Esophagus muscularis mucosa (tissue), 4 donors: ENCODE results near the gene IGFBP7. TPM values are rescaled to one million over a fixed set of nuclear protein-coding genes. Genes with fewer than 3 reads are reported as not detected.
A peak's percentile ranks its signal among the peaks of the same experiment; 100 is the strongest.

Experiments used
- DNase-seq: peaks from one replicate; pipeline ENCODE4 v3.0.0-alpha.2; 2017; ENCODE audit errors: extremely low spot score
- H3K27ac ChIP-seq, 4 donors: fragments of 200-600 bp; sonication (generic); replicated peaks in 1 of 4; 1 replicate in 3 of 4; 2 replicates in 1 of 4; pipeline ENCODE4 v1.5.1; 2016 to 2019; ENCODE audit warnings: mild to moderate bottlenecking in 1 of 4
- H3K27me3 ChIP-seq, 4 donors: fragments of 200-600 bp; sonication (generic); one replicate each; pipeline versions ENCODE4 v1.5.1 to v1.6.0; 2016 to 2019
- H3K36me3 ChIP-seq, 4 donors: fragments of 200-600 bp; sonication (generic); one replicate each; pipeline ENCODE4 v1.5.1; 2016 to 2019
- H3K4me1 ChIP-seq, 4 donors: fragments of 200-600 bp; sonication (generic); one replicate each; pipeline ENCODE4 v1.5.1; 2016 to 2019
- H3K4me3 ChIP-seq, 4 donors: fragments of 200-600 bp; sonication (generic); 1 replicate in 2 of 4; 2 replicates in 2 of 4; pipeline ENCODE4 v1.5.1; 2016 to 2019; ENCODE audit warnings: mild to moderate bottlenecking in 4 of 4, moderate library complexity in 1 of 4
- H3K9me3 ChIP-seq, 4 donors: fragments of 200-600 bp; sonication (generic); 1 replicate in 3 of 4; 2 replicates in 1 of 4; pipeline ENCODE4 v1.5.1; 2016 to 2019
- CTCF ChIP-seq, 3 experiments: fragments of 200-600 bp in 2 of 3; fragments of 450-650 bp in 1 of 3; sonication (generic) in 2 of 3; IDR thresholded peaks; one replicate each; pipeline ENCODE4 v1.5.1; 2017 to 2019; ENCODE audit warnings: antibody characterized with exemption in 3 of 3, mild to moderate bottlenecking in 2 of 3, moderate library complexity in 1 of 3
- EP300 ChIP-seq: sonication (generic); formaldehyde crosslinking; IDR thresholded peaks from one replicate; pipeline ENCODE4 v1.6.1; 2017; ENCODE audit warnings: antibody characterized with exemption
- POLR2A ChIP-seq: fragments of 450-650 bp; IDR thresholded peaks from one replicate; pipeline ENCODE4 v1.6.1; 2017; ENCODE audit warnings: antibody characterized with exemption, moderate library complexity, mild to moderate bottlenecking, low read depth
- POLR2AphosphoS5 ChIP-seq, 2 donors: sonication (generic); formaldehyde crosslinking; IDR thresholded peaks; one replicate each; pipeline ENCODE4 v1.6.1; 2017; ENCODE audit warnings: antibody characterized with exemption in 2 of 2
- WGBS: methylation state at CpG from one replicate; pipeline ENCODE4 v1.1.5; 2018; 5-methylcytosine and 5-hydroxymethylcytosine counted together
- intact Hi-C: fragments of 100-400 bp; cut with DNase I; formaldehyde crosslinking; loops from one replicate; pipeline ENCODE4 v1.15.1; 2023
- total RNA-seq, 4 donors: library from RNA; depleted of rRNA; stranded (reverse); fragments of >200 nt; gene quantifications; one replicate each; pipeline versions ENCODE4 v1.1.0 to v1.2.1, GENCODE V29; 2016

The IGFBP7 gene
- total RNA-seq, 4 donors from 2014 or later, result 712 to 1,070 (median 762) TPM

DNA sequence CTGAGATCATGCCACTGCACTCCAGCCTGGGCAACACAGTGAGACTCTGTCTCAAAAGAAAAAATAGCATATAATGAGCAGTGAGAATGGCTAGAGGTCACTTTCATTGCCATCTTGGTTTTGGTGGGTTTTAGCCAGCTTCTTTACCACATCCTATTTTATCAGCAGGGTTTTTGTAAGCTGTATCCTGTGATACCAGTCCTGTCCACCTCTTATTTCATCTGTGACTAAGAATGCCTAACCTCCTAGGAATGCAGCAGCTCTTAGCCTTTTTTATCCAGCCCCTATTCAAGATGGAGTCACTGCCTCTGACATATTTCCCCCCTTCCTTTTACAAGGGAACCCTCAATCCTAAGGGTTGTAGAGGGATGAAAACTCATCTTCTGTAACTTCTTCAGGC lies 26.1 kb upstream of the IGFBP7 start:
- Histone ChIP-seq H3K27ac (no peak overlapping the region), H3K36me3 (no peaks in the 10 kb centered on the region), H3K4me1 (peaks cover 10 to 18% (median 14%) of the 10 kb centered on the region in 4 donors), H3K4me3 (no peak overlapping the region), H3K9me3 (no peaks in the 10 kb centered on the region), H3K27me3 (no peaks in the 10 kb centered on the region)
- DNase-seq, result no peak
- TF ChIP-seq POLR2AphosphoS5 (IDR thresholded peaks at IDR 0.05) (no peak), CTCF (IDR thresholded peaks at IDR 0.05) (no peak)
- intact Hi-C loops, result no loop called here

GRCh38 chr4:57132743-57133137 lies 22.6 kb upstream of the IGFBP7 start:
- 69% methylated on average over 2 of the region's 2 CpGs for WGBS
- Histone ChIP-seq H3K36me3 (no peaks in the 10 kb centered on the region), H3K27me3 (no peaks in the 10 kb centered on the region), H3K9me3 (peaks cover 0 to under 1% (median 0%) of the 10 kb centered on the region in 4 donors), H3K4me1 (peaks cover 10 to 18% (median 14%) of the 10 kb centered on the region in 4 donors), H3K27ac (peak overlapping the region in 1 of 4 donors; percentile 46), H3K4me3 (no peak overlapping the region)
- no peak for TF ChIP-seq POLR2AphosphoS5 (IDR thresholded peaks at IDR 0.05)
- no peak for TF ChIP-seq POLR2A
- TF ChIP-seq EP300, result no peak
- no peak for TF ChIP-seq CTCF (IDR thresholded peaks at IDR 0.05)
- DNase-seq, result no peak
- intact Hi-C loops, result no loop called here

DNA sequence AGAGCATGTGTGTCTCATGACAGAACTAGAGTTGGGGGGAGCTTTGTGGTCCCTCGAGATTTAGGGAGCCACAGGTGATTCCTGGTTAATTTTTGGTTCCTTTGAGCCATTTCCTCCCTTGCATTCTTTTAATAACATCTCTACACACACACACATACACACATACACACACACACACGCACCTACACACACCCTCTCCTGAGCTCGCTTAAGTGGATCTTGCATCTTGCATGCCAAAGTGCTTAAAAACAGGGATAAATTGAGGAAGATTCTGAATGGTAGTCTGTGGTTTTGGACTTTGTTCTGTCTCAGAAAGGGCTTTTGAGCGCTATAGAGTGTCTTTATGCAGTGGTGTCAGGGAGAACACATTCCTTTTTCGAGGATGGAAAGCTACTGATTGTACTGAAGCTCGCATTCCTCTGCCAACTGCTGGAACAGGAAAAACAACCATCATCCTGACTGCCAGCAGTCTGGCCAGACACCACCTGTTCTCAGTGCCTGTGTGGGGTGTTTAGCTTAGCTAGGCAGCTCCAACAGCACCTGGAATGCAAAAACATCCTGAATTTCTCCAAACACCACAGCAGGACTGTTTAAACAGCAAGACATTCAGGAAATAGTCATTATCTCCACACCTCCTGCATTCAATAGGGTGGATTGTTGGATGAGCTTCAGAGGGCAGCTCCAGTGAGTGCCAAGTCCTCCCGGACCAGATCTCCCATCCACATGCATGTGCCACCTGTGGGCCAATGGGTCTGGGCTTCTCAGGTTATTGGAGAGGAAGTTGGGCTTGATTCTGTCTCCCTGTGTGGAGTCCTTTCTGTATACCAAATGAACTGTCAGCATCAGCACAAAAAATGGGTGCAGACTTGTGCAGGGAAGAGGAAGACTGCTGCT lies 21.9 kb upstream of the IGFBP7 start:
- Histone ChIP-seq H3K27ac (peak overlapping the region in 2 of 4 donors; percentile 30 to 46), H3K36me3 (no peaks in the 10 kb centered on the region), H3K4me1 (peaks cover 10 to 18% (median 14%) of the 10 kb centered on the region in 4 donors), H3K4me3 (no peak overlapping the region), H3K27me3 (no peaks in the 10 kb centered on the region), H3K9me3 (peaks cover 0 to 7% (median 0%) of the 10 kb centered on the region in 4 donors)
- 42% methylated on average over 7 of the region's 7 CpGs for WGBS
- intact Hi-C loops, result no loop called here
- peak; percentile 78 for DNase-seq
- TF ChIP-seq EP300 (no peak), POLR2A (no peak), CTCF (IDR thresholded peaks at IDR 0.05) (no peak), POLR2AphosphoS5 (IDR thresholded peaks at IDR 0.05) (no peak)

- TF ChIP-seq CTCF (IDR thresholded peaks at IDR 0.05), result no peak
- no peak for TF ChIP-seq POLR2AphosphoS5 (IDR thresholded peaks at IDR 0.05)
- TF ChIP-seq EP300, result no peak
- TF ChIP-seq POLR2A, result no peak
- no peak for DNase-seq
- WGBS, result 90% methylated on average over 1 of the region's 1 CpG
- Histone ChIP-seq H3K27ac (no peak overlapping the region), H3K4me3 (no peak overlapping the region), H3K9me3 (peaks cover 0 to 9% (median 0%) of the 10 kb centered on the region in 4 donors), H3K36me3 (no peaks in the 10 kb centered on the region), H3K27me3 (no peaks in the 10 kb centered on the region), H3K4me1 (peaks cover 10 to 18% (median 14%) of the 10 kb centered on the region in 4 donors)
- intact Hi-C loops, result no loop called here
These were observed 19.3 kb upstream of the IGFBP7 start for GRCh38 chr4:57129477-57129876.
